ENCODE measurements around the gene PTGES3L. TPM values are rescaled to one million over a fixed set of nuclear protein-coding genes. Genes with fewer than 3 reads are reported as not detected.
A peak's percentile ranks its signal among the peaks of the same experiment; 100 is the strongest.

PTGES3L gene
- polyA plus RNA-seq = under 1 TPM; 0.65 to 0.94 TPM

- WGBS, 2 donors = 32 to 33% methylated on average over 21 of the region's 21 CpGs
- Histone ChIP-seq H3K9me3 (ENCODE audit: control insufficient read depth in 2 of 2, insufficient read depth in 1 of 2, low read depth in 1 of 2, low read length in 1 of 2) (no peaks in the 10 kb centered on the region), H3K36me3 (ENCODE audit: control insufficient read depth in 2 of 2, insufficient read depth in 2 of 2, low read length in 1 of 2) (no peaks in the 10 kb centered on the region), H3K27me3 (ENCODE audit: control insufficient read depth in 1 of 2, insufficient read depth in 2 of 2, low read length in 2 of 2) (no peaks in the 10 kb centered on the region), H3K4me3 (ENCODE audit: low read depth in 1 of 2, low read length in 2 of 2) (peak within 1 kb of the TSS; percentile 75 to 97), H3K27ac (ENCODE audit: low read depth in 2 of 2, low read length in 1 of 2) (peak within 1 kb of the TSS; percentile 87 to 93), H3K4me1 (ENCODE audit: control insufficient read depth in 2 of 2, insufficient read depth in 2 of 2, low read length in 1 of 2) (peaks cover 0 to 4% of the 10 kb centered on the region in 2 donors)
Observed at GRCh38 chr17:42979511-42980273, at the start of gene PTGES3L. Gene PTGES3L, minus strand, starts transcription at chr17:42980080. Its CDS starts 27 bp downstream, at chr17:42980053.

DNA sequence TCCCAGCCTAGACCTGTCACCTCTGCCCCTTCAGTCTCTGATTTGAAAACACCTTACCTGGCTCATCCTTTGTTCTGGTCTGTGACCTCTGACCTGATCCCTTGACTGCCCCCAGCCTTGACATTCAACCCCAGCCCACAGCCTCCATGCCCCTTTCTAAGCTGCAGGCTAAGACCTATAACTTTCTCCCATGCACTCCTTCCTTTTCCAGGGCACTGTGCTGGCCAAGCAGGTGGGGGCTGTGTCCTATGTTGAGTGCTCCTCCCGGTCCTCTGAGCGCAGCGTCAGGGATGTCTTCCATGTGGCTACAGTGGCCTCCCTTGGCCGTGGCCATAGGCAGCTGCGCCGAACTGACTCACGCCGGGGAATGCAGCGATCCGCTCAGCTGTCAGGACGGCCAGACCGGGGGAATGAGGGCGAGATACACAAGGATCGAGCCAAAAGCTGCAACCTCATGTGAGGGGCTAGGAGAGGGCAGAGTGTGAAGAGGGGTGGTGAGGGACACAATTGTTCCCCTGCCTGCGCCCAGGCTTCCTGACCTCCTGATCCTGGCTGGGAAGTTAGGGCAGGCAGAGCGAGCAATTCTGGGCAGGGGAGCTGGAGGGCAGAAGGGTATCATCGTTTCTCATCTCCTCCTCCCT is 48.5 kb upstream of the PTGES3L start:
- WGBS, 2 donors = 83% methylated on average over 17 of the region's 17 CpGs
- Histone ChIP-seq H3K36me3 (ENCODE audit: control insufficient read depth in 2 of 2, insufficient read depth in 2 of 2, low read length in 1 of 2) (no peaks in the 10 kb centered on the region), H3K9me3 (ENCODE audit: control insufficient read depth in 2 of 2, insufficient read depth in 1 of 2, low read depth in 1 of 2, low read length in 1 of 2) (no peaks in the 10 kb centered on the region), H3K27me3 (ENCODE audit: control insufficient read depth in 1 of 2, insufficient read depth in 2 of 2, low read length in 2 of 2) (no peaks in the 10 kb centered on the region), H3K27ac (ENCODE audit: low read depth in 2 of 2, low read length in 1 of 2) (no peak overlapping the region), H3K4me3 (ENCODE audit: low read depth in 1 of 2, low read length in 2 of 2) (no peak overlapping the region), H3K4me1 (ENCODE audit: control insufficient read depth in 2 of 2, insufficient read depth in 2 of 2, low read length in 1 of 2) (peaks cover 0 to 2% of the 10 kb centered on the region in 2 donors)

DNA sequence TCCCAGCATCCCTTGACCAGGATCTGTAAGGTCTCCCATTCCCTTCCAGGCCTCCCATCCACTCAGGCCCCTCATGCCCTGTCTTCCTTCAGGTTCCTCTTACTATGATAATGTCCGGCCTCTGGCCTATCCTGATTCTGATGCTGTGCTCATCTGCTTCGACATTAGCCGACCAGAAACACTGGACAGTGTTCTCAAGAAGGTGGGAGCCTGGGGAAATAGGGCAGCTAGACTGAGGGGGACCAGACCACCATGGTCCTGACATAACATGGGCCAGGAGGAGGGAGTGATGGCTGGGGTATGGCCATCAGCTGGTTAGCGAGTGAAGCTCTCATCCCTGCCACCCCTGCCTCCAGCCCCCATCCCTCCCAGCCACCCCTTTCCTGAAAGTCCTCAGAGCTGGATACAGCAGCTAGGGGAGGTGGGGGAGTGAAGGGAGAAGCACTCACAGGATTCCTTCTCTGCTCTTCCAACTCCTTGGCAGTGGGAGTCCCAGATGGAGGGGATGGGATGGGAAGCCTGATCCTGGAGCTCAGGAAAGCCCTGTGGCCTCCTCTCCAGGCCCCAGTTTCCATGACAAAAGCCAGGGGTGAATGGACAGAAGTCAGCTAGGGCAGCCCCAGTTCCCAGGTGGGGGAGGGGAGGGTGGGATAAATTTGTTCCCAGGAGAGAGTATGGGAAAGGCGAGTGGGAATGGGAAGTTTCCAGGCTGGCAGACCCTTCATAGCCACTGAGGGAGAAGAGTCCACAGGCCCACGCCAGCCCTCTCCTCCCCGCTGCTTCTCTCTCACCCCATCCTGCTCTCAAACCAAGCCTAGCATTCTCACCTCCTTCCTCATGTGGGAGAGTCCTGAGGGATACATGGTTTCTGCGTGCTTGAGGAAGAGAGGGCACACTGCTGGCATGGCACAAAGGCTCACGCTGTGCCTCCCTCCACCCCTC is 47.5 kb upstream of the PTGES3L start:
- peaks cover 0 to 2% of the 10 kb centered on the region in 2 donors for H3K4me1 ChIP-seq (ENCODE audit: control insufficient read depth in 2 of 2, insufficient read depth in 2 of 2, low read length in 1 of 2)
- WGBS, 2 donors = 80% methylated on average over 8 to 9 of the region's 9 CpGs
- H3K36me3 ChIP-seq (ENCODE audit: control insufficient read depth in 2 of 2, insufficient read depth in 2 of 2, low read length in 1 of 2) = no peaks in the 10 kb centered on the region
- no peak overlapping the region for H3K4me3 ChIP-seq (ENCODE audit: low read depth in 1 of 2, low read length in 2 of 2)
- H3K9me3 ChIP-seq (ENCODE audit: control insufficient read depth in 2 of 2, insufficient read depth in 1 of 2, low read depth in 1 of 2, low read length in 1 of 2) = no peaks in the 10 kb centered on the region
- H3K27me3 ChIP-seq (ENCODE audit: control insufficient read depth in 1 of 2, insufficient read depth in 2 of 2, low read length in 2 of 2) = no peaks in the 10 kb centered on the region
- H3K27ac ChIP-seq (ENCODE audit: low read depth in 2 of 2, low read length in 1 of 2) = no peak overlapping the region

DNA sequence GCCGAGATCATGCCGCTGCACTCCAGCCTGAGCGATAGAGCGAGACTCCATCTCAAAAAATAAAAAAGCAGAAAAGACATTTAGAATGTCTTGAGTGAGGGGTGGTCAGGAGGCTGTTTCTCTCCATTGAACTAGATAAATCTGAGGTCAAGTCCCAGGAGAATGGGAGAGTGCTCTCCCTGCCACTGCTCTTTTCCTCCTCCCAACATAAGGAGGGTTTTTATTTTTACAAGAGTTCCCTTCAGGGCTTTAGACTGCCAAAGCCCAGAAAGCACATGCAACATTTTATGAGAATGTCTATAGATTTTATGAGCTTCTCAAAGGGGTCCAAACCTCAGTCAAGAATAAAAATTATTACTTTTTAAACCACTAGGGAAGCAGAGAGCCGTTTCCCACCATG is 46.7 kb upstream of the PTGES3L start:
- no peaks in the 10 kb centered on the region for H3K36me3 ChIP-seq (ENCODE audit: control insufficient read depth in 2 of 2, insufficient read depth in 2 of 2, low read length in 1 of 2)
- no peaks in the 10 kb centered on the region for H3K9me3 ChIP-seq (ENCODE audit: control insufficient read depth in 2 of 2, insufficient read depth in 1 of 2, low read depth in 1 of 2, low read length in 1 of 2)
- no peaks in the 10 kb centered on the region for H3K27me3 ChIP-seq (ENCODE audit: control insufficient read depth in 1 of 2, insufficient read depth in 2 of 2, low read length in 2 of 2)
- no peak overlapping the region for H3K27ac ChIP-seq (ENCODE audit: low read depth in 2 of 2, low read length in 1 of 2)
- H3K4me3 ChIP-seq (ENCODE audit: low read depth in 1 of 2, low read length in 2 of 2) = no peak overlapping the region
- H3K4me1 ChIP-seq (ENCODE audit: control insufficient read depth in 2 of 2, insufficient read depth in 2 of 2, low read length in 1 of 2) = peaks cover 0 to 2% of the 10 kb centered on the region in 2 donors
- WGBS, 2 donors = 77 to 78% methylated on average over 5 of the region's 5 CpGs

DNA sequence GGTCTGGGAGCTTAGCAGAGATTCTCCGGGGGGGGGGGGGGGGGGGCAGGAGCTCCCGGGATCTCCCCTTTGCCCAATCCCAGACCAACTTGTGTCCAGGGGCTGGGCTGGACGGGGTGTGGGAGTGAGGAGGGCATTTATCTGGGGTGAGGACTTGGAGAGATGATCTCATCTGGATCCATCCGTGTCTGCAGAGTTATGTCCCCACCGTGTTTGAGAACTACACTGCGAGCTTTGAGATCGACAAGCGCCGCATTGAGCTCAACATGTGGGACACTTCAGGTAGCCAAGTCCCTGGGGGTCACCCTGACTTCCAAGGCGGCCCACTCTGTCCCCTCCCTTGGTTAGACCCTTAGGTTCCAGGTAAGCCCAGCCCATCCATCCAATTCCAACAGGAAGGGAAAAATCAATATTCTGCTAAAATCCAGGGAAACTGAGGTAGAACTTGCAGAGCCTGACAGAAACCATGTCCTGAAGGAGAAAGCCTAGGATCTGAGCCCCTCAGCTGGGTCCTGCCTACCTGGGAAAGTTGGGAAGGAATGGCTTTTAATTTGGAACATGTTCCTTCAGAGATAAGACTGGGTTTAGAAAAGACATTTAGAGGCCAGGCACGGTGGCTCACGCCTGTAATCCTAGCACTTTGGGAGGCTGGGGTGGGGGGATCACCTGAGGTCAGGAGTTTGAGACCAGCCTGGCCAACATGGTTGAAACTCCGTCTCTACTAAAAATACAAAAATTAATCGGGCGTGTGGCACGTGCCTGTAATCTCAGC is 46.1 kb upstream of the PTGES3L start:
- Histone ChIP-seq H3K27me3 (ENCODE audit: control insufficient read depth in 1 of 2, insufficient read depth in 2 of 2, low read length in 2 of 2) (no peaks in the 10 kb centered on the region), H3K4me1 (ENCODE audit: control insufficient read depth in 2 of 2, insufficient read depth in 2 of 2, low read length in 1 of 2) (peaks cover 0 to 2% of the 10 kb centered on the region in 2 donors), H3K9me3 (ENCODE audit: control insufficient read depth in 2 of 2, insufficient read depth in 1 of 2, low read depth in 1 of 2, low read length in 1 of 2) (no peaks in the 10 kb centered on the region), H3K27ac (ENCODE audit: low read depth in 2 of 2, low read length in 1 of 2) (no peak overlapping the region), H3K36me3 (ENCODE audit: control insufficient read depth in 2 of 2, insufficient read depth in 2 of 2, low read length in 1 of 2) (no peaks in the 10 kb centered on the region), H3K4me3 (ENCODE audit: low read depth in 1 of 2, low read length in 2 of 2) (no peak overlapping the region)
- 62 to 76% methylated on average over 14 to 16 of the region's 16 CpGs for WGBS, 2 donors

DNA sequence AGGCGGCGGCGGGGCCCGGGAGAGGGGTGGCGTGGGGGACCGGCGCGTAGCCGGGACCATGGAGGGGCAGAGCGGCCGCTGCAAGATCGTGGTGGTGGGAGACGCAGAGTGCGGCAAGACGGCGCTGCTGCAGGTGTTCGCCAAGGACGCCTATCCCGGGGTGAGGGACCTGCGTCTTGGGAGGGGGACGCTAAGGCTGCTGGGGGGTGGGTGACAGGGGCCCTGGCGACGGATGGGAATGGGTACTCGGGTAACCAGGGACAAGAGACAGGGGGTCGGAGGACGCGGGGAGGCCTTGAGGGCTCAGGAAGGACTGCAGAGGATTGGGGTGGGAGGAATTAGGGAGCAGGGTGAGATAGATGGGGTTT is 45.4 kb upstream of the PTGES3L start:
- Histone ChIP-seq H3K4me3 (ENCODE audit: low read depth in 1 of 2, low read length in 2 of 2) (peak overlapping the region; percentile 33 to 40), H3K9me3 (ENCODE audit: control insufficient read depth in 2 of 2, insufficient read depth in 1 of 2, low read depth in 1 of 2, low read length in 1 of 2) (no peaks in the 10 kb centered on the region), H3K27ac (ENCODE audit: low read depth in 2 of 2, low read length in 1 of 2) (peak overlapping the region in 1 of 2 donors; percentile 5), H3K27me3 (ENCODE audit: control insufficient read depth in 1 of 2, insufficient read depth in 2 of 2, low read length in 2 of 2) (no peaks in the 10 kb centered on the region), H3K4me1 (ENCODE audit: control insufficient read depth in 2 of 2, insufficient read depth in 2 of 2, low read length in 1 of 2) (peaks cover 0 to 2% of the 10 kb centered on the region in 2 donors), H3K36me3 (ENCODE audit: control insufficient read depth in 2 of 2, insufficient read depth in 2 of 2, low read length in 1 of 2) (no peaks in the 10 kb centered on the region)
- 7% methylated on average over 20 to 27 of the region's 27 CpGs for WGBS, 2 donors

DNA sequence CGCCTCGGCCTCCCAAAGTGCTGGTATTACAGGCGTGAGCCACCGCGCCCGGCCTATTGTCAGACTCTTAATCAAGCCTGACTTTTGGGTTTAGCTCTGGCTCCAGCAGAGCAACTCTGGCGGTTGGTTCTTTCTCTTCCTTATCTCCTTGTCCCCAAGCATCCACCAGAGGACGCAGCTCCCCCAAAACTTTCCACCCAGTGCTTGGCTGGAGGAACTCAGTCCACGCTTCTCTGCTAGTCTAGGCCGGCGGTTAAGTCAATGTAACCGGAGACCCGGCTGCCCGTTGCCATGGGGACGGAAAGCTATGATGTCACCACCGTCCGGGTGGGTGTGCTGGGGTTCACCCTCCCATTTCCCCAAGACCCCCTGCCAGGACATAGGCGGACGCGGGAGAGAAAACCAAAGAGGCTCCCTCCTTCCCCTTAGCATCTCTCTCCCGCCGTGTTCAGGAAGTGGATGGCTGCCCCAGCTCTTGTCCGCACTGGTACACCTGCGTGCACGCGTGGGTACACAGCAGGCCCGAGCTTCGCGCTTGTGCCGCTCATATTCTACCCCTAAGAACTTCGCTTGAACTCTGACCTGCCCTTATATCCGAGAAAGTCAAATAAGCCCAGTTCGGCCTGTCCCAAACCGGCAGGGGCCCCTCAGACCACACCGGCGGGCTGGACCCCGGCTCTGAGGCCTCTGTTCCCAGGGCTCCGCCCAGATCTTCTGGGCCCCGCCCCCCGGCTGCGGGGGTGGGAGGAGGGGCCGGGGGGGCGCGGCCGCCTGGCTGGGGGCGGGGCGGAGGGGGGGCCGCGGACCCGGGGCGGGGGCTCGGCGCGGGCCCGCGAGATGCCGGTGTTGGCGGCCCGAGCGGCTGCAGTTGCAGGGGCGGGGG is 44.8 kb upstream of the PTGES3L start, which contains the start of gene RND2:
TSS of gene RND2 (plus strand) at position 825 of the 883 bp plus-strand sequence. CDS start 117 bp downstream, outside the sequence.
- Histone ChIP-seq H3K27me3 (ENCODE audit: control insufficient read depth in 1 of 2, insufficient read depth in 2 of 2, low read length in 2 of 2) (no peaks in the 10 kb centered on the region), H3K4me1 (ENCODE audit: control insufficient read depth in 2 of 2, insufficient read depth in 2 of 2, low read length in 1 of 2) (peaks cover 0 to 5% of the 10 kb centered on the region in 2 donors), H3K9me3 (ENCODE audit: control insufficient read depth in 2 of 2, insufficient read depth in 1 of 2, low read depth in 1 of 2, low read length in 1 of 2) (no peaks in the 10 kb centered on the region), H3K4me3 (ENCODE audit: low read depth in 1 of 2, low read length in 2 of 2) (peak within 1 kb of the TSS; percentile 39 to 40), H3K27ac (ENCODE audit: low read depth in 2 of 2, low read length in 1 of 2) (peak within 1 kb of the TSS; percentile 57 to 62), H3K36me3 (ENCODE audit: control insufficient read depth in 2 of 2, insufficient read depth in 2 of 2, low read length in 1 of 2) (peaks cover 0 to 2% of the 10 kb centered on the region in 2 donors)
- 0 to 1% methylated on average over 49 to 61 of the region's 61 CpGs for WGBS, 2 donors

DNA sequence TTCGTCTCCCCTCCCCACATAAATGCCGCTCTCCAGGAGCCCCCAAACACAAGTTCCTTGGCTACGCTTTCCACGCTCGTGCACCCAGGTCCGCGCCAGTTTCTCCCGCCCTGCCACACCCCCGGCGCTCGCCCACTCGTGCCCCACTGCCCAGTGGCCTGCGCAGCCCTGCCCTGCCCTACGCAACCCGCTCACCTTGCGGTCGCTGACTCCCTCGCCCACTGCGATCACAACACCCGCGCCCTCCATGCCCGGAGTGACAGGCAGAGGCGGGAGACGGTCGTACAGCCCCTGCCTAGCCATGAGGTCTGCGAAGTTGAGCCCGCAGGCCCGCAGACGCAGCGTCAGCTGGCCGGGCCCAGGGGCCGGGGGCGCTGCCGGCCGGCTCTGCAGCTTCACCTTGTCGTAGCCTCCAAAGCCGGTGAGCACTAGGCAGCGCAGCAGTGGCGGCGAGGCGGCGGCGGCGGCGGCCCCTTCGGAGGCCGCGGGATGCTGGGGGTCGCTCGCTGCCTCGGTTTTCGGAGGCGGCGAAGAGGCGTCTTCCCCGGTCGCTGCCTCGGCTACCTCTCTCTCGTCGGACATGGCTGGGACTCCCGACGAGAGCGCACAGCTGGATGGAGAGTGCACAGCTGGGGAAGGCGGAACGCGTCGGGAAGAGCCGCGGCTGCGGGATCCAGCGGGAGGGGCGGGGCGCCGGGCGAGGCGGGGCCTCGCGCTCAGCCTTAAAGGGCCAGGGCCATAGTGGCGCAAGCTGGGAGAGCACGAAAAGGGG is 42.0 kb upstream of the PTGES3L start, which contains the start of gene VAT1:
TSS of gene VAT1 (minus strand) at position 645 of the 772 bp plus-strand sequence. CDS start at position 582, 63 bp downstream.
- 0 to 1% methylated on average over 75 to 80 of the region's 80 CpGs for WGBS, 2 donors
- Histone ChIP-seq H3K27me3 (ENCODE audit: control insufficient read depth in 1 of 2, insufficient read depth in 2 of 2, low read length in 2 of 2) (no peaks in the 10 kb centered on the region), H3K36me3 (ENCODE audit: control insufficient read depth in 2 of 2, insufficient read depth in 2 of 2, low read length in 1 of 2) (peaks cover 0 to 11% of the 10 kb centered on the region in 2 donors), H3K9me3 (ENCODE audit: control insufficient read depth in 2 of 2, insufficient read depth in 1 of 2, low read depth in 1 of 2, low read length in 1 of 2) (no peaks in the 10 kb centered on the region), H3K27ac (ENCODE audit: low read depth in 2 of 2, low read length in 1 of 2) (peak within 1 kb of the TSS; percentile 88 to 92), H3K4me3 (ENCODE audit: low read depth in 1 of 2, low read length in 2 of 2) (peak within 1 kb of the TSS; percentile 83 to 97), H3K4me1 (ENCODE audit: control insufficient read depth in 2 of 2, insufficient read depth in 2 of 2, low read length in 1 of 2) (peaks cover 2 to 11% of the 10 kb centered on the region in 2 donors)

Measured in esophagus (tissue), 2 donors.